Measurements from ENCODE around the gene TGDS.
"Not testable (repeated sequence)": the region's sequence is repeated elsewhere in the genome, so short reads cannot be mapped to it uniquely, and the experiment has no call there.

Gene TGDS

GRCh38 chr13:94553766-94554165 is 42.2 kb downstream of the TGDS start:
- no peak for DNase-seq (ENCODE audit: low read depth, low spot score)

- DNase-seq (ENCODE audit: low read depth, low spot score) = no peak
Observed at GRCh38 chr13:94552095-94552494, 43.9 kb downstream of the TGDS start.

- DNase-seq (ENCODE audit: low read depth, low spot score) = peak; percentile 13
Observed at GRCh38 chr13:94550062-94550738, 45.8 kb downstream of the TGDS start.

DNA sequence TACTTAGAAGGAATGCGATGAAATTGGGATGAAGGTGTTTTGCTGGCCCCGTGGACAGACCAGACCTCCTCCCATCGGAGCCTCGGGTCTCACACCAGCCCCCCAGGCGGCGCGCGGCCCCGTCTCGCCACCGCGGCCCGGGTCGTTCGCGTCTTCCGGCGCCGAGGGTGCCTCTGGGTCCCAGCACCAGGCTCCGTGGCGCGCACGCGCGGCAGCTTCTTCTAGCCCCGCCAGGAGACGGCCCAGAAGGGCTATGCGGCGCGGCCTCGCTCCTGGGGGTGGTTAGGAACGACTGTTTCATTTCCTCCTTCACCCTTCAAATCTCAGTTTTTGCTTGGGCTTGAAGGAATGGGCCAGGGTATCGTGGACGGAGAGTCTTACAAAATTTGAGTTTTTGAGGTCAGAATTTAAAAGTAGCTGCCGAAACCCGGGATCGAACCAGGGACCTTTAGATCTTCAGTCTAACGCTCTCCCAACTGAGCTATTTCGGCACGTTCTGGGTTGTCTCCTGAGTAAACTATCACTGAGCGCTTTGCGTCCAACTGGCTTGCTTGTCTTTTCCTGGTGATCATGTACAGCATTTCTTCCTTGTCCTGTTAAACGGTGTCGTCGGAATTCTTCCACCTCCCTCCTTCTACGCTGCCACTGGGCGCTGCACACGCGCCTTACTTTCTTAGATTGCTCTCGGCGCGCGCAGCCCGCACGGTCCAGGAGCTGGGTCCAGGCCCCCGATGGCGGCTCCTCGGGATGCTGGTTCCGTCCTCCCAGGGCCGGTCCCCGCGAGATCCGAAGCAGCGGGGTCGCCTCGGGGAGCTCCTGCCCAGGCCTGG is 46.5 kb downstream of the TGDS start:
- peak; percentile 82 for DNase-seq (ENCODE audit: low read depth, low spot score)

- DNase-seq (ENCODE audit: low read depth, low spot score) = peak; percentile 9
Observed at GRCh38 chr13:94548821-94549231, 47.1 kb downstream of the TGDS start.

DNA sequence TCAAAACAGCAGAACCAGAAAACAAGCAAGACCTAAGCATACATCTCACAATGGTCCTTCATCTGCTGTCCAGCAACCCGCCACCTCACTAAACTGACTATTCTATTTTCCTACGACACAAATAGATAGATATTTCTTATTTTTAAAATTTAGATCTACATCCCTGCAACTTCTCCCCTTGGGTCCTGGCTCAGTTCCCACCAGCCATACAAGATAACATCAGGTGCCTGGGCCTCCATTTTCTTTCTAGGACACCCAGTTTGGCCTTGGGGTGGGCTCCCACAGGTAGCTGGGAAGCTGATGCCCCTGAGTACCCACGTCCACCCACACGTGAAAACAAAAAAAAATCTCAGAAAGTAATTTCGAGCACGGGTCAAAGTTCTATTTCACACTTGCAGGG is 47.6 kb downstream of the TGDS start:
- DNase-seq (ENCODE audit: low read depth, low spot score) = no peak

DNA sequence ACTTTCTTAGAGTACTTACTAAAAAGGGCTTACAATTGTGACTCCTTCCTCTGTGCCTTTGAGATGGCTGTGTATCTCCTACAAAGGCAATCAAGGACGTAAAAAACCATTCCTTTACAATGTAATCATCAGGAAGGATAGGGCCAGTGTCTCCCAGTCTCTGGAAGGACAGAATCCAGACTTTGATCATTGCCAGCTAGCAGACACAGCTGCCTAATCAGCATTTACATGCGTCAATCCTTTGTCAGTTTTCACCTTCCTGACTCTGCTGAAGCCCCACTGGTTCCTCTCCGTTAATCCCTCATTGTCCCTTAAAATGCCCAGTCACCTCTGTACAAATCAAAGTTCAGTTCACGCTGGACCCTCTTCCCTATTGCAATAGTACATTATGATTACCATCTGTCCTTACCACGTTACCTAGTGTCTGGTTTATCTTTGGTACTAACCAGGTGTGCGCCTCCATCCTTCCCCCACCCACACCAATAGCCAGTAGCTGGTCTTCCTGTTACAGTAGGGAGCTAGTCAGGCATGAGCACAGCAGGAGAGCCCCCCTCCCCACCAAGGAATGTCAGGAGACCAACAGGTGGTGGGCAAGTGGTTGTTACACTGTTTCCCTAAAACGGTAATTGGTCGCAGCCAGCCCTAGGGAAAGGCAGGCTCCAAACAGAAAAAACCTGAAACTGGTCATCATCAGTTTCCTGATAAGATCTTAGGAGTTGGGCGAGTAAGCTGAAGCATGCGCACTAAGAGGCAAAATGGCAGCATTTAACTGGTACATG is 49.7 kb downstream of the TGDS start:
- DNase-seq (ENCODE audit: low read depth, low spot score) = no peak

- DNase-seq (ENCODE audit: low read depth, low spot score) = no peak
Observed at GRCh38 chr13:94544922-94545321, 51.0 kb downstream of the TGDS start.

GRCh38 chr13:94542917-94543316 is 53.0 kb downstream of the TGDS start:
- no peak for DNase-seq (ENCODE audit: low read depth, low spot score)

GRCh38 chr13:94537740-94538630 is 58.0 kb downstream of the TGDS start:
- no peak for DNase-seq (ENCODE audit: low read depth, low spot score)

DNA sequence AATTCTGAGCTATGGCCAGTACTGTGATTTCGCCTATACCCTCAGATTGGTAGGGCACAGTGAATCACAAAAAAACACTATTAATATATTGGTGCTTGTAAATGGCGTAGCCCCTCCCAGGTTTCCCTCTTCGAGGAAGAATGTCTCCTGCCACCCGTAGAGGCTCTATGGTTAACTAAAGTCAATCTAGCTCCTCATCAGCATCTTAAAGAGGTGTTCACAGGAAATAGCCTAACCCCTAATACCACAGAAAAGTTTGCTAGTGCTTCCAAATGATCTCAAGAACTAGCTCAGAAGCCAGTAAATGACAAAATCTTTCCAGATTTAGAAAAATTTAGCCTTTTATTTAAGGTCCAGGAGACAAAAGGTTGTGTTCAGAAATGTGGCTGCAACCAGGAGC is 60.2 kb downstream of the TGDS start:
- DNase-seq (ENCODE audit: low read depth, low spot score) = no peak

DNA sequence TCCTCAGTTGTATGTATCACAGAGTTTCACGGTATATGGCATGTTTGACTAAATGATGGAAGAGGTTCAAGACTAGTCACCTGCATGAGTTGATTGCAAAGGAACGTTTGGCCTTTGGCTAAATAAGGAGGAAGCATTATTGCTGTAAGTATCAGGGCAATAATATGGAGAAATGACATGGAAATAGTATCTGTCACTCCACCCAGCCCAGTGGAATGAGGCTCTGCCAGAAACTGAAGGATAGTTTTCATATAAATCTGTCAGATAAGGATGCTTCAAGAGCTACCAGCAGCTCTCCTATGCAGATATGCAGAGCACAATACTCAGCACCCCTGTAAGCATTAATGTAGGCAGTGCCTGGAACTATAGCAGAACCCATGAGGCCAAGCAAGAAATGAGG is 60.7 kb downstream of the TGDS start:
- no peak for DNase-seq (ENCODE audit: low read depth, low spot score)

- no peak for DNase-seq (ENCODE audit: low read depth, low spot score)
Observed at GRCh38 chr13:94534166-94534565, 61.8 kb downstream of the TGDS start.

DNA sequence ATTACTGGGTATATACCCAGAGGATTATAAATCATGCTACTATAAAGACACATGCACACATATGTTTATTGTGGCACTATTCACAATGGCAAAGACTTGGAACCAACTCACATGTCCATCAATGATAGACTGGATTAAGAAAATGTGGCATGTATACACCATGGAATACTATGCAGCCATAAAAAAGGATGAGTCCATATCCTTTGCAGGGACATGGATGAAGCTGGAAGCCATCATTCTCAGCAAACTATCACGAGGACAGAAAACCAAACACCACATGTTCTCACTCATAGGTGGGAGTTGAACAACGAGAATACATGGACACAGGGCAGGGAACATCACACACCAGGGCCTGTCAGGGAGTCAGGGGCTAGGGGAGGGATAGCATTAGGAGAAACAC is 63.7 kb downstream of the TGDS start:
- not testable (repeated sequence) for DNase-seq (ENCODE audit: low read depth, low spot score)

- DNase-seq (ENCODE audit: low read depth, low spot score) = not testable (repeated sequence)
Observed at GRCh38 chr13:94526956-94527355, 69.0 kb downstream of the TGDS start.

DNA sequence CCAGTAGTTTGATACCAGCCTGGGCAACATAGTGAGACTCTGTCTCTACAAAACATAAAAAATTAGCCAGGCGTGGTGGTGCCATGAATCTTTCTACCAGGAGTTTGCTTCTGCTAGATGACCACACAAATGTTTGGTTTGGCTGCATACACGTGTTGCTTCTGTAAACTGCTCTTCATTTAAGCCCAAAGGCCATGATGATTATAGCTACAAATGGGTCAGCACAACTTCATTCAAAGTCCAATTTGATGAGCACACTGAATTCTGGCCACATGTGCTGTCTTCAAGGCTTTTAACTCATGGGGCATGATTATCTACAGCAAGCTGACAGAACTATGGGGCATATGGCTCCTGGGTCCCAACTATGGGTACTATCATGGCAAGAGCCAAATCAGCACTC is 70.2 kb downstream of the TGDS start:
- DNase-seq (ENCODE audit: low read depth, low spot score) = no peak

DNA sequence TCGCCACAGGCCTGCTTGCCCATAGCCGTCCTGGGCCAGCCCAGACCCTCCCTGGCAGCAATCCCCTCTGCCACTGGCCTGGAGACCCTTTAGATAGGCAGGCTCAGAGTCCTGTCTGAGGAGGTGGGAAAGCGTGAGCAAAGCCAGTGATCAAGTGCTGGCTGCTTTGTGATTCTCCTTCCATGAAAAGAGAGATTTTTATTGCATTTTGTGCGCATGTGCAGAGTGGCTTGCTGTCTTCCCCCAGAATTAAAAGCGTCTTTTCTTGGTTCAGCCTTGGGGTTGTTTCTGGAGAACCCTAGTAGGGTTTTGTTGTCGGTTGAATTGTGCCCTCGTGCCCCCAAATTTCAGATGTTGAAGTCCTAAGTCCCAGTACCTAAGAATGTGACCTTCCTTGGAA is 71.5 kb downstream of the TGDS start:
- DNase-seq (ENCODE audit: low read depth, low spot score) = no peak

Data from smooth muscle cell of the brain vasculature (primary cell).